T-helper 9 cell (primary cell): ENCODE measurements around the gene SUPT6H.
"Not testable (repeated sequence)": the region's sequence is repeated elsewhere in the genome, so short reads cannot be mapped to it uniquely, and the experiment has no call there.

Experiments used
- DNase-seq: peaks from one replicate; pipeline ENCODE4 v3.0.0-alpha.2; 2020

Gene SUPT6H

DNA sequence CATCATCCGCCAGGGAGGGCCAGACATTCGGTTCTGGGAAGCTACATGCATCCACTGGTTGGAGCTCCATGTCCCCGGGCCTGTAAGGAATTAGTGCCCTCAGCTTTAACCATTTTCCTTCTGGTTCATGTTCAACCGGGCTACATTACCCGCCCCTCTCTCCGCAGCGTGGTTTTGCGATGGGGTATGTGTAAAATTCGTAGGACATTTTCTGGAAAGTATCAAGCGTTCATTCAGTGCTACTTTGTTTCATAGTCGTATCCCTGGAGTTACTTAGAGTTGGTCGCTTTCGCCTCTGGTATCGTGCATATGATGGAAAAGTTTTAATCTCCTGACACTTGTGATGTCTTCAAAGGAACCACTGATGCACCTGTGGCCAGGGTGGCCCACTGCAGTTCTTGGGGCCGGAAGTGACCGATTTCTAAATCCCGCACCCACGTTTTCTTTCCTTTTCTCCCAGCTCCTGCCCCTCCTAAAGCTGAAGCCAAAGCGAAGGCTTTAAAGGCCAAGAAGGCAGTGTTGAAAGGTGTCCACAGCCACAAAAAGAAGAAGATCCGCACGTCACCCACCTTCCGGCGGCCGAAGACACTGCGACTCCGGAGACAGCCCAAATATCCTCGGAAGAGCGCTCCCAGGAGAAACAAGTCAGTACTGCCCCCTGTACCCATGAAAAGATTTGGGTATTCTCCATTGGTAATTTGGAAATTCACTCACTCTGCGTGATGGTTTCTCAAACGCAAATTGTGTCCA is 58.4 kb downstream of the SUPT6H start:
- no peak for DNase-seq

DNA sequence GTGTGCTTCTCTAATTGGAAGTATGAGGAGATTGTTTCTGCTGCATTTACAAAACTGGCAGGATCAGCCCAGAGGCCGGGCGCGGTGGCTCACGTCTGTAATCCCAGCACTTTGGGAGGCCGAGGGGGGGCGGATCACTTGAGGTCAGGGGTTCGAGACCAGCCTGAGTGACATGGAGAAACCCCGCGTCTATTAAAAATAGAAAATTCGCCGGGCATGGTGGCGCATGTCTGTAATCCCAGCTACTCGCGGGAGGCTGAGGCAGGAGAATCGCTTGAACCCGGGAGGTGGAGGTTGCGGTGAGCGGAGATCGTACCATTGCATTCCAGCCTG is 59.0 kb downstream of the SUPT6H start:
- DNase-seq, result not testable (repeated sequence)

DNA sequence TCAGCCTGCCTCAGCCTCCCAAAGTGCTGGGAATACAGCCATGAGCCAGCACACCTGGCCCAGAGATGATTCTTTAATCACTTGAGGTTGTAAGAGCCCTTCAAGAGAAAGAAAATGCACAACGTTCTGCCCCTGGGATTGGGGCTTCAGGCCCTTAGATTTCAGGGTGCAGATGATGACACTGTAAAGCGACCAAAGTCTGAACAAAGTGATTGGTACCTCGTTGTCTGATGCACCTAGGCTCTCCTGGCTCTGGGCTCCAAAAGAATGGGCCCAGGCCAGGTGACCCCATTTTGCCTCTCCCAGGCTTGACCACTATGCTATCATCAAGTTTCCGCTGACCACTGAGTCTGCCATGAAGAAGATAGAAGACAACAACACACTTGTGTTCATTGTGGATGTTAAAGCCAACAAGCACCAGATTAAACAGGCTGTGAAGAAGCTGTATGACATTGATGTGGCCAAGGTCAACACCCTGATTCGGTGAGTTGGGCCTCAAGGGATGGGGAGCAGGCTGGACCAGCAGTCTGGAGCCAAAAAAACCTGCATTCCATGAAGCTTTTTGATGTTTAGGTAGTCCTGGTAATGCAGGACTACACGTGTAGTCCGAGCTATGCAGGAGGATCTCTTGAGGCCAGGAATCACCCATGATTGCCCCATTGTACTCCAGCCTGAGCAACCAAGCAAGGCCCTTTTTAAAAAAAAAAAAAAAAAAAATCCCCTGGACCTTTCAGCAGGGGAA is 60.6 kb downstream of the SUPT6H start:
- DNase-seq, result no peak

DNA sequence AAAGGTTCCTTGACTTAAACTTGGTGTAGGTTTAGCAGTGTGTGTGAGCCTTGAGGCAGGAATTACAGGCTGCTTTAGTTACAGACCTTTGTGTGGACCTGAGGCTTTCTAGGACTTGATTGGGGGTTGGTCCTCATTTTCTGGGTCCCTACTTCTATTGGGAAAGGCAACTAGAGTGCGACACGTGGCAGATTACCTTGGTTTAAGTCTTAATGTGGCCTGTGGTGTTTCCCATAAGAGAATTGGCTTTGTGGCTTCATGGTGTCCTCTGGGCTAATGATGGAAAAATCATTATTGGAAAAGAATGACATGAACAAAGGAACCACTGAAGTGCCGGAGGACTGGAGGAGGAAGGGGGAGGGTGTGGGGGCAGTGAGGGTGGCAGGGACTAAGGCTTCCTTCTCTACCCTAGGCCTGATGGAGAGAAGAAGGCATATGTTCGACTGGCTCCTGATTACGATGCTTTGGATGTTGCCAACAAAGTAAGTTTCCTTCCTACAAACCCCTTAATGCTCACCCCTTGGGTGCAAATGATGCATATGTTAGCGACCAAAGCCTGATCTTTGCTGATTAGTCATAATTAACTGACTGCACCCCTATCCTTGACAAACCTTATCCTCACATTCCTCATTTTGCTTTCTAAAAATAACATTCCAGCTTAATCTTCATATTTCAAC is 61.3 kb downstream of the SUPT6H start:
- DNase-seq, result no peak

DNA sequence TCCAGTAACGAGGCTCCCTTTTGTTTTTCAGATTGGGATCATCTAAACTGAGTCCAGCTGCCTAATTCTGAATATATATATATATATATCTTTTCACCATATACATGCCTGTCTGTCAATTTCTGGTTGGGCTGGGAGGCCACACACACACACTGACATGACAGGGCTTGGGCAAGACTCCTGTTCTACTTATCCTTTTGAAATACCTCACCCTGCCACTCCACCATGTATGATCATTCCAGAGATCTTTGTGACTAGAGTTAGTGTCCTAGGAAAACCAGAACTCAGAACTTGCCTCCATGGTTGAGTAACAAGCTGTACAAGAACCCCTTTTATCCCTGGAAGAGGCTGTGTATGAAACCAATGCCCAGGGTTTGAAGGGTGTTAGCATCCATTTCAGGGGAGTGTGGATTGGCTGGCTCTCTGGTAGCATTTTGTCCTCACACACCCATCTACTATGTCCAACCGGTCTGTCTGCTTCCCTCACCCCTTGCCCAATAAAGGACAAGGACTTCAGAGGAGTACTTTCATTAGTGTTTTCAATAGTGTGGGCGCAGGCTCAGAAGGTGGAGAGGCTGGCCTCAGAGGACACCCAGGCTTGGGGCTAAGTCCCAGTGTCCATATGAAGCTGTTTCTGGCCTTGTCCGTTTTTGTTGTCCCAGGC is 62.0 kb downstream of the SUPT6H start:
- DNase-seq, result not testable (repeated sequence)

DNA sequence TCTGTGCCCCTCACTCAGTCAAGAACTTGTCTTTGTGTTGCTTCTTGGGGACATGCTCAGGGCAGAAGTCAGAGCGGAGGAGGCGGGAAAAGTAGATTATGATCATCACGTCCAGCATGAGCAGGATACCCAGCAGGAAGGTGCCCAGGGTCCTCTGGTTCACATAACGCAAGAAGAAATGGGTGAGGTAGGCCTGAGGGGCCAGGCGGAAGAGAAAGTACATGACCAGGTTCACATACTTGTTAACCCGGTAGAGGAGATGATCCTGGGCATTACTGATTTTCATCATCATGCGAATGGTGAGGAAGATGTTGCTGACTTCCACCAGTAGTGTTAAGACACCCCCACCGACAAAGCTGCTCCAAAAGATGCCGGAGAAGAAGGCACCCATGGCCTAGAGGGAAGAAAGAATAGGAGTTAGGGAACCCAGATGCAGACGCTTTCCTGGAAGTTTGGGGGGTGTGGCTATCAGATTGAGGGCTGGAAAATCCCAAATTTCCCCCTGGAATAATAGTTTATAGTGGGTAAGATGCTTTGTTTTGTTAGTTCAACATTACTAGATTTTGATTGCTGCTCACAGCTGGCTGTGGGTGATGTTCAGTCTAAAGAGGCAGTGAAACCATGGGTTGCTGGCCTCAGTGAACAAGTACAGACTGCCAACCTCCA is 62.6 kb downstream of the SUPT6H start:
- no peak for DNase-seq

DNA sequence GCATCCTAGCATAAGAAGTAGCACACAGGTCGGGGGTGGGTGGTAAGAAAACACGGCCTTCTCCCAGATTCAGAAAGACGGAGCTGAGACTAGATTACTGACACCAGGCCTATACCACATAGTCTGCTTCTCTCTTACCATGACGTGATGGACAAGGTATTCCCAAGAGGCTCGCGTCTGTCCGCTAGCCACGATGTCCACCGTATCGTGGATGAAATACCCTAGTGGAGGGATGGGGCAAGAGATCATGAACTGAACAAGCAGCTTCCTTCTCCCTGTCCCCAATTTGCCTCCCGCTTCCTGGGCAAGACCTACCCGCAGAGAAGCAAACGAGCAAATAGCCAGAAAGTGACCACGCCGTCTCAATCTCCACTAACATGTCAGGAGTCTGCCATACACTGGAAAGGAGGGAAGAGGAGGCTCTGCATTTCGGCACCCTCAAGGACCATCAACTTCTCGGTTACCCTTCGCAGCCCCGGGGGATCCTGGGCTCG is 63.2 kb downstream of the SUPT6H start:
- no peak for DNase-seq

DNA sequence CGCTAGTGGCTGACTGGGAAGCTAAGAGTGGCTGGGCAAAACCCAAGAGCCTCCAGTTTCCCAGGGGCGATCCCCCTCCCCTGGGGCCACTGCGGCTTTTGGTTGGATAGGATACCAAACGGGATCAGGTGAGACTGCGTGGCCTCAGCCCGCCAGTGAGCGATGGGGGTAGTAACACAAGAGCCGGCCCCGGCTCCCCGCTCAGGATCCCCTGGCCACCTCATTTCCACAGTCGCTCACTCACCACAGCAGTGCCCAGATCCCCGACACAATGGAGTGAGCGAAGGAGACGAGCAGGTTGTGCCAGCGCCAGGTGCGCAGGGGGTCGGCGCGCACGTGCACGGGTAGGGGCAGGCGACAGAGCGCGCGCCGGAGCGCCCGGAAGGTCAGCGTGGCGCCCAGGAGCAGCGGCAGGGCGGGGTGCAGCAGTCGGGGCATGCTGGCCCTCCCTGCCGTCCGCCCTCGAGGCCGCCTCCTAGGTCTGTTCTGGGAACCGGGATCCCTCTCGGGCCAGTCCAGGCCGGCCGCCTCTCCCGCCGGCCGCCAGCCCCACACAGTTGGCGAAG is 63.7 kb downstream of the SUPT6H start:
- DNase-seq, result no peak

DNA sequence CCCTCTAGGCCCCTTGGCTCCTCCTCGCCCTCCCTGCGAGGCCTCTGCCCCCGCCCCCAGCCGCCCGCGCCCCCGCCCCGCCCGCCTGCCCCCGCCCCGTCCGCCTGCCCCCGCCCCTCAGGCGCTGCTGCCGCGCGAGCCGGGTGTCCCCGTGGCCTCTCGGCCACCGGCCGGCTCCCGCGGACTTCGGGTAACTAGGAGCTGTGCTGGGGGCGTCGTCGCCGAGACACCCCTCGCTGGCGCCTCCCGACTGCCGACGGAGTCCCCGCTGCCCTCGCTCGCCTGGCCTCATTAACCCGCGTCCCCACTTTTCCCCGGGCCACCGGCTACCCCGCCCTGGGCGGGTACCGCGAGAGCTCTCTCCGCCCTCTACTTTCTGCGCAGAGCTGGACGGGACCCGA is 64.2 kb downstream of the SUPT6H start, which contains the start of gene TLCD1:
Gene TLCD1, minus strand, starts transcription at position 8 of the 401 bp plus-strand sequence. CDS start 136 bp downstream, outside the sequence.
- peak; percentile 59 for DNase-seq

DNA sequence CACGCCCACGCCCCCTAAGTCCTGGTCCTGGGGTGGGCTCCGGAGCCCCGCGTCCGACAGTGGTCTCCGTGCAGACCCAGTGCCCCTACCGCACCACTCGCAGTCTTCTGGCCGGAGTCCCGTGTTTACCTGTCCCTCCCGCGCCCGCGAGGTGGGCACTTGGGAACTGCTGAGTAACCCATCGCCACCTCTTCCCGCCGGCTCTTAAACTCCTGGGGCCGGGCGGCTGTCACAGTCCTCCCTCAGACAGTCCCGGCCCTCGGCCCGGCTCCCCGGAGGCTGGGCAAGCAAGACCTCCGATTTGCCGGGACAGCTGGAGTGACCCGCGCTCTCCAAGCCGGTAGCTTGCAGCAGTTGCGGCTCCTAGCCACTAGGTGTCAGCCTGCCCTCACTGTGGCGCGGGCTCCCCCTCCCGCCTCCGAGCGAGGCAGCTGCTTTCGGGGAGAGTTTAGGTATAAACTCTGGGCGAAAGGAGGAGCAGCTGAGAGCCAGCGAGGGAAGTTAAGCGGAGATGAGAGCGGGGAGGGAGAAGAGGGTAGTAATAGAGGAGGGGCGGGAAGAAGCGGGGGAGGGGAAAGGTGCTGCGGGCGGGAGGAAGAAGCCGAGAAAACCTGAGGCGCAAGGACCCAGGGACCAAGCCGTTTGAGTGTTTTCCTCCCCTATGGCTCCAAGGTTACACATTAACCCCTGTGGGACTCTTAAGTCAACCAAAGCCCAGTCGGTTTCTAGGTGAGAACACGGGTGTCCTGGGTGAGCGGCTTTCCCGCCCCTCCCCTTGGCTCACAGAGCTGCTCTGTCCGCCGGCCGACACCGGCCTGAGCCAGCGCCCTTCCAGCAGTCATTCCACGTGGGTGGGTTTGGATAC is 64.9 kb downstream of the SUPT6H start:
- DNase-seq, result peak; percentile 88

DNA sequence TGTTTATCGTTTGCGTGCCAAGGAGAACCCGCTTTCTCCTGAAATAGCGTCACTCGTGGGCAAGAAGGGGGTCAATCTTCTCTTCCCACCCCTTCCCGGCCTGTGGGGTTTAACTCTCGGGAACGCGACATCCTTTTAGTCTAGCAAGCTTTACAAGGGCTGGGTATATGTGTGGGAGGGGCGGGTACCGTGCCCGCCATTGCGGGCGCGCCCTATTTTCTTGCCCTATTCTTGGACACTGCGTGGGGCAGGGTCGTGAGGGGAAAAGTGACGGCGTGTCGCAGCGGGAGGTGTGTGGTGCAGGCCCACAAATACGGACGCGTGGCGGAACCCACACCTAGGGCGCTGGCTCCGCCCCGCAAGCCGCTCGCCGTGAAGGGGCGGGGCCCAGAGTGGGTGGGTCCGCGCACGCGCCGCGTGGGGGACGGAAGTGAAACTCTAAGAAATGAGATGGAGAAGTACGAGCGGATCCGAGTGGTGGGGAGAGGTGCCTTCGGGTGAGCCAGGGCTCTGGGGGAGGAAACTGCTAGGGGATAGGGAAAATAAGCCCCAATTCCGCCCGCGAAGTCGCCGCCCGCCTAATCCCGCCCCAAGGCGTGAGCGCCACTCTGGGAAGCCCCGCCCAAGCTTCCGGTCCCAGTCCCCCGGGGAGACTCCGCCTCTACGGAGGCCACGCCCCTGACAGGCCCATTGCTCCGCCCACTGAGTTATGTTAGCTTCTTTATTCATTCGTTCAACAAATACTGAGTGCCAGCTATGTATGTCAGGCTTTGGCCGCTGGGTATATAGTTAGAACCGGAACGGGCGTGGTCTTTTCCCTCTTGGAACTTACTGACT is 66.6 kb downstream of the SUPT6H start, which contains the start of gene NEK8:
Gene NEK8, plus strand, starts transcription at position 425 of the 837 bp plus-strand sequence. Its CDS starts 26 bp downstream, at position 451.
- peak; percentile 98 for DNase-seq

DNA sequence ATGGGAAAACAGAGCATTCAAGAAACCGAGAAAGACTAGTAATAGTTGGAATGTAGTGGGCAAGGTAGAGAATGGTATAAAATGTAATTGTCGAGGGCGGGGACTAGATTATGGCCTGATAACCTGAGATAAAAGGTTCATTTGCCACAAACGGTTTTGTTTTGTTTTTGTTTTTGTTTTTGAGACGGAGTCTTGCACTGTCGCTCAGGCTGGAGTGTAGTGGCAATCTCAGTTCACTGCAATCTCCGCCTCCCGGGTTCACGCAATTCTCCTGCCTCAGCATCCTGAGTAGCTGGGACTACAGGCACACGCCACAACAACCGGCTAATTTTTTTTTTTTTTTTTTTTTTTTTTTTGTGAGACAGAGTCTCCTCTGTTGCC is 67.9 kb downstream of the SUPT6H start:
- no peak for DNase-seq

DNA sequence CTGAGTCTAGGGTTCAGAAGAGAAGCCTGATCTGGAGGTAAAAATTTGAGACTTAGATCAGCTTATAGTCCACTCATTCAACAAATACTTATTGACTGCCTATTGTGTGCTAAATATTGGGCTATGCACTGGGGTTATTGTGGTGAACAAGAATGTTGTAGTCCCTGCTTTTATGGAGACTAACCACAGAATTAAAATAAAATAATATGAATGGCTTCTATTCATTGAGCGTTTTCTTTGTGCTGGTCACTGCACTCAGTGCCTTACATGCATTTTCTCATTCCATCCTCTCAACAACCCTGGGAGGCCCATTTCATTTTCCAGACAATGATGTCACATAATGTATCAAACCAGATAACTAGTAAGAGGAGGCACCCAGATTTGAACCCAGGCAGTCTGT is 71.3 kb downstream of the SUPT6H start:
- DNase-seq, result no peak

DNA sequence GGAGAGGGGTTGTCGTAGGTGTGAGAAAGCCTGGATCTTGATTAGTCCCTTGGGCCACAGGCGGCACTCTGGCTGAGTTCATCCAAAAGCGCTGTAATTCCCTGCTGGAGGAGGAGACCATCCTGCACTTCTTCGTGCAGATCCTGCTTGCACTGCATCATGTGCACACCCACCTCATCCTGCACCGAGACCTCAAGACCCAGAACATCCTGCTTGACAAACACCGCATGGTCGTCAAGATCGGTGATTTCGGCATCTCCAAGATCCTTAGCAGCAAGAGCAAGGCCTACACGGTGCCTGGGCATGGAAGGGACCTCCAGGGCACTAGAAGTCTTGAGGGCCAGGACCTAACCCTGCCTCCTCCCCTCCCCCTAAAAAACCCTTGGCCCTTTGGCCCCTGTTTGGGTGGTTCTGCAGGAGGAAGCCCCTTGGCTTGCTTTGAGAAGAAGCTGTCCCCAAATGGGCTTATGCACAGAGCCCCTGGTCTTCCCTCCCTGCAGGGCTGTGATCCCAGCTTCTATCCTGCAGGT is 72.8 kb downstream of the SUPT6H start:
- no peak for DNase-seq

DNA sequence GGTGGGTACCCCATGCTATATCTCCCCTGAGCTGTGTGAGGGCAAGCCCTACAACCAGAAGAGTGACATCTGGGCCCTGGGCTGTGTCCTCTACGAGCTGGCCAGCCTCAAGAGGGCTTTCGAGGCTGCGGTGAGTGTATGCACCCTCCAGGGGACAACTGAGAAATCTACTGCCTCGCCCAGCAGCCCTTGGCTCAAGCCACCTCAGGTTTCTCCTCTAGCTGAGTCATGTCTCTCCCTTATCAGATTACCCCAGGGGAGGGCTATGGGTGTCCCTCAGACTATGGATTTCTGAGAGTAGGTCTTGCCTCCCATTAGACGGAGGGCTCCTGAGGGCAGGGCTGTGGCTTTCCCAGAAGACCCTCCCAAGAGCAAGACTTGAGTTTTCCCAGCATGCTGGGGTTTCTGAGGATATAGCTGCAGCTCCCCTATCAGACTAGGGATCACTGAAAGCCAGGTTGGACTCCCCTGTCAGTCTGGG is 73.3 kb downstream of the SUPT6H start:
- no peak for DNase-seq

DNA sequence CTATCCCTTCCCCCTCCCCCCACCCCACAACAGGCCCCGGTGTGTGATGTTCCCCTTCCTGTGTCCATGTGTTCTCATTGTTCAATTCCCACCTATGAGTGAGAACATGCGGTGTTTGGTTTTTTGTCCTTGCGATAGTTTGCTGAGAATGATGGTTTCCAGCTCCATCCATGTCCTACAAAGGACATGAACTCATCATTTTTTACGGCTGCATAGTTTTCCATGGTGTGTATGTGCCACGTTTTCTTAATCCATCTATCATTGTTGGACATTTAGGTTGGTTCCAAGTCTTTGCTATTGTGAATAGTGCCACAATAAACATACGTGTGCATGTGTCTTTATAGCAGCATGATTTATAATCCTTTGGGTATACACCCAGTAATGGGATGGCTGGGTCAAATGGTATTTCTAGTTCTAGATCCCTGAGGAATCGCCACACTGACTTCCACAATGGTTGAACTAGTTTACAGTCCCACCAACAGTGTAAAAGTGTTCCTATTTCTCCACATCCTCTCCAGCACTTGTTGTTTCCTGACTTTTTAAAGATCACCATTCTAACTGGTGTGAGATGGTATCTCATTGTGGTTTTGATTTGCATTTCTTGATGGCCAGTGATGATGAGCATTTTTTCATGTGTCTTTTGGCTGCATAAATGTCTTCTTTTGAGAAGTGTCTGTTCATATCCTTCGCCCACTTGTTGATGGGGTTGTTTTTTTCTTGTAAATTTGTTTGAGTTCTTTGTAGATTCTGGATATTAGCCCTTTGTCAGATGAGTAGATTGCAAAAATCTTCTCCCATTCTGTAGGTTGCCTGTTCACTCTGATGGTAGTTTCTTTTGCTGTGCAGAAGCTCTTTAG is 74.1 kb downstream of the SUPT6H start:
- not testable (repeated sequence) for DNase-seq

DNA sequence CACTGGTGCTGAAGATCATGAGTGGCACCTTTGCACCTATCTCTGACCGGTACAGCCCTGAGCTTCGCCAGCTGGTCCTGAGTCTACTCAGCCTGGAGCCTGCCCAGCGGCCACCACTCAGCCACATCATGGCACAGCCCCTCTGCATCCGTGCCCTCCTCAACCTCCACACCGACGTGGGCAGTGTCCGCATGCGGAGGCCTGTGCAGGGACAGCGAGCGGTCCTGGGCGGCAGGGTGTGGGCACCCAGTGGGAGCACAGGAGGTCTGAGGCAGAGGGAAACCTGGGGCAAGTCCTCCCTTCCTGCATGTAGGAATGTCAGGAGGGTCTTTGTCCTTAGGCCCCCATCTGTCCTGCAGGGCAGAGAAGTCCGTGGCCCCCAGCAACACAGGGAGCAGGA is 75.3 kb downstream of the SUPT6H start:
- DNase-seq, result no peak
